Measurements from ENCODE around the gene MSN. TPM values are rescaled to one million over a fixed set of nuclear protein-coding genes. Genes with fewer than 3 reads are reported as not detected.

Gene MSN
- total RNA-seq, 4 donors from 2014 or later = 39.1 to 69.6 (median 59.6) TPM

DNA sequence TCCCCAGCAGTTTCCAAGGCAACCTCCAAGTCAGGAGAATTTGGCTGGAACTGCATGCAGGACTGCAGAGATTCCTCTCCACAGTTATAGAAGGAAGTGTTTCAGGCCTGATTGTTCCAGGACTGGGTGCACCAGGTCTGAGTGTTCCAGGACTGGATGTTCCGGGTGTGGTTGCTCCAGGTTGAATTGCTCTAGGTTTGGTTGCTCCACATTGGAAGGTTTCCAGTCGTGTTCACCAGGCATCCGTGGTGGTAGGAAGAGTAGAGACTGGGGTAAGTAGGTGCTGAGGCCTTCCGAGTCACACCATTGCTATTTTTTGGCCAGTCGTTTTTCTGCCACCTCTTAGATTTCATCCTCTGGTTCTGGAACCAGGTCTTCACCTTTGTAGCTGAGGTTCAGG, 105.4 kb downstream of the MSN start:
- Histone ChIP-seq H3K9me3 (no peaks in the 10 kb centered on the region), H3K4me1 (no peaks in the 10 kb centered on the region), H3K36me3 (no peaks in the 10 kb centered on the region), H3K27me3 (no peaks in the 10 kb centered on the region), H3K4me3 (no peak overlapping the region), H3K27ac (no peak overlapping the region)
- in situ Hi-C loops (cut with MboI; ENCODE audit: low sequenced_read_pairs in 4 of 4) (no loop called here), intact Hi-C loops (cut with DNase I; ENCODE audit: low total_unique reads) (no loop called here)
- ATAC-seq (no peak), DNase-seq (no peak)
- no peak for TF ChIP-seq POLR2A (IDR thresholded peaks at IDR 0.05)
- TF ChIP-seq, protein P1, sequence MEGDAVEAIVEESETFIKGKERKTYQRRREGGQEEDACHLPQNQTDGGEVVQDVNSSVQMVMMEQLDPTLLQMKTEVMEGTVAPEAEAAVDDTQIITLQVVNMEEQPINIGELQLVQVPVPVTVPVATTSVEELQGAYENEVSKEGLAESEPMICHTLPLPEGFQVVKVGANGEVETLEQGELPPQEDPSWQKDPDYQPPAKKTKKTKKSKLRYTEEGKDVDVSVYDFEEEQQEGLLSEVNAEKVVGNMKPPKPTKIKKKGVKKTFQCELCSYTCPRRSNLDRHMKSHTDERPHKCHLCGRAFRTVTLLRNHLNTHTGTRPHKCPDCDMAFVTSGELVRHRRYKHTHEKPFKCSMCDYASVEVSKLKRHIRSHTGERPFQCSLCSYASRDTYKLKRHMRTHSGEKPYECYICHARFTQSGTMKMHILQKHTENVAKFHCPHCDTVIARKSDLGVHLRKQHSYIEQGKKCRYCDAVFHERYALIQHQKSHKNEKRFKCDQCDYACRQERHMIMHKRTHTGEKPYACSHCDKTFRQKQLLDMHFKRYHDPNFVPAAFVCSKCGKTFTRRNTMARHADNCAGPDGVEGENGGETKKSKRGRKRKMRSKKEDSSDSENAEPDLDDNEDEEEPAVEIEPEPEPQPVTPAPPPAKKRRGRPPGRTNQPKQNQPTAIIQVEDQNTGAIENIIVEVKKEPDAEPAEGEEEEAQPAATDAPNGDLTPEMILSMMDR (IDR thresholded peaks at IDR 0.05 in 4 of 5, conservative IDR thresholded peaks at IDR 0.05 in 1 of 5) = no peak

DNA sequence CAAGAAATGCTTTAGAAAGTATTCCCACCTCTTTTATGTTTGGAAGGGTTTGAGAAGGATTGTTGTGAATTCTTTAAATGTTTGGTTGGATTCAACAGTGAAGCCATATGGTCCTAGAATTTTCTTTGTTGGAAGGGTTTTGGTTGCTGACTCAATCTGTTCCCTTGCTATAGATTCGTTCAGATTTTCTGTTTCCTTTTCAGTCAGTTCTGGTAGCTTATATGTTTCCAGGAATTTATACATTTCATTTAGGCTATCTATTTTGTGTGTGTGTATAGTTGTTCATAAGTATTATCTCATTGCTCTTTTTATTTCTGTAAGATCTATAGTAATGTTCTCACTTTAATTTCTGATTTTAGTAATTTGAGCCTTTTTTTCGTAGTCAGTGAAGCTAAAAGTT, 114.4 kb downstream of the MSN start:
- no peak for DNase-seq
- no peaks in the 10 kb centered on the region for H3K9me3 ChIP-seq
- no peak overlapping the region for H3K27ac ChIP-seq
- in situ Hi-C loops (cut with MboI; ENCODE audit: low sequenced_read_pairs in 4 of 4) (no loop called here), intact Hi-C loops (cut with DNase I; ENCODE audit: low total_unique reads) (no loop called here)
- no peak for ATAC-seq
- no peak overlapping the region for H3K4me3 ChIP-seq
- H3K4me1 ChIP-seq = no peaks in the 10 kb centered on the region
- no peaks in the 10 kb centered on the region for H3K27me3 ChIP-seq
- TF ChIP-seq POLR2A (IDR thresholded peaks at IDR 0.05) = no peak
- H3K36me3 ChIP-seq = no peaks in the 10 kb centered on the region

DNA sequence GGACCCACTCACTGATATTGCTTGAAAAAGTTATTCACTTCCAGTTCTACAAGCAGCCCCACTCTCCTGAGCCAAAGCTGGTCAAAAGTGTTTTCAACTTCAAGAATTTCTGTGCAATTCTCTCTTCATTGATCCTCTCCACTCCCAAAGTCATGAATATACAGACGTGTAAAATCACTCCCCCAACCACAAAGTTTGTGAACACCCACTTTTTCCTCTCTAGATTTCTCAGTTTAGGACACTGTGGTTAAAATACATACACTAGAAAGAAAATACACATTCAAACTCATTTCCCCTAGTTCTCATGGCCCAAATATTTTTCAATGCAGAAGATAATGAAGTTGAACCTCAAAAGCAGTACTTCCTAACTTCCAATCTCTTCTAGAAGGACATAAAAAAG, 116.3 kb downstream of the MSN start:
- TF ChIP-seq POLR2A (IDR thresholded peaks at IDR 0.05) = no peak
- TF ChIP-seq, protein P1 (IDR thresholded peaks at IDR 0.05 in 4 of 5, conservative IDR thresholded peaks at IDR 0.05 in 1 of 5) = no peak
- intact Hi-C loops (cut with DNase I; ENCODE audit: low total_unique reads) (no loop called here), in situ Hi-C loops (cut with MboI; ENCODE audit: low sequenced_read_pairs in 4 of 4) (no loop called here)
- H3K27me3 ChIP-seq = no peaks in the 10 kb centered on the region
- DNase-seq = no peak
- no peak for ATAC-seq
- H3K27ac ChIP-seq = no peak overlapping the region
- no peaks in the 10 kb centered on the region for H3K9me3 ChIP-seq
- H3K4me1 ChIP-seq = no peaks in the 10 kb centered on the region
- H3K36me3 ChIP-seq = no peaks in the 10 kb centered on the region
- H3K4me3 ChIP-seq = no peak overlapping the region

Other genes with a start within 250 kb of the MSN start
- 1 to 10 TPM; 7.2 to 8.3 (median 7.6) TPM for gene LAS1L, start 132.9 kb upstream of the MSN start, total RNA-seq

Measured in gastrocnemius medialis (tissue), 4 donors.